Epithelial cell of esophagus (primary cell): ENCODE data around the gene SSRP1.

Experiments
- DNase-seq: peaks from one replicate; pipeline ENCODE4 v3.0.0; 2010; ENCODE audit warnings: low read depth
- H3K4me3 ChIP-seq: 2 replicates; pipeline ENCODE4 v1.5.1; 2011; ENCODE audit warnings: mild to moderate bottlenecking, low read length, control low read depth
- CTCF ChIP-seq: IDR thresholded peaks from 2 replicates; pipeline ENCODE4 v1.5.1; 2011; ENCODE audit warnings: low read depth, mild to moderate bottlenecking, low read length, control low read depth, inconsistent platforms; ENCODE audit not compliant: insufficient read depth; ENCODE audit errors: missing control alignments

SSRP1 gene

DNA sequence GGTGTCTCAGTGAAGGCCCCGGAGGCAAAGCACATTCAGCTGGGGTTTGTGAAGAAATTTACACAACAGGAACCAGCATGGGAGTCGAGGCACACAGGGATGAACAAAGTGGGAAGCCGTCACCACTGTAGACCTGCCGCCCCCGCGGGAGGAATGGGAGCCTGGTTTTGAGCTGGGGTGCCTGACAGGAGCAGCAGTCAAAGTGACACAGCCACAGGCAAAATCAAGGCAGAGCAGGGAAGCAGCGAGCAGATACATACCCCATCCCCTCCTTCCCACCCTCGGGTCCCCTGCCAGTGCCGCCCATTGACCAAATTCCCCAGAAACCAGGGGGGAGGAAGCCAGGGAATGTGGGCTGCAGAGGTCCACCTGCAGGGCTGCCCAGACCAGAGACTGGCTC is 23.3 kb upstream of the SSRP1 start:
- no peak for TF ChIP-seq CTCF
- DNase-seq, result no peak

DNA sequence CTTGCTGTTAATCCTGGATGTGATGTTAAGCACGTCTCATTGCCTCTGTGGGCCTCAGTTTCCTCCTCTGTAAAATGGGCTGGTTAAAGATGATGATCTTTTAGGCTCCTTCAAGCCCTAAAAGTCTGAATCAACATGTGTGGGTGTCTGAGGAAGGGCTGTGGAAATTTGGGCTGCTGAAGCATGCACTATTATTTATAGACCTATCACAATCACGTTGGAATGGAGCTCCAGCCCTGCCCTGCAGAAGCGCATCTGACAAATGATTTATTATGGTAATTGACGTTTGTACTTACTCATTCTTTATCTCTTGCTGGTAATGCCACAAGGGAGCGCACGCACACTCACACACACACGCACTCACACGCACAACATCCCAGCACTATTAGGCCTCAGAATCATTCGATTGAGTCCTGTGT is 22.9 kb upstream of the SSRP1 start:
- no peak overlapping the region for H3K4me3 ChIP-seq
- TF ChIP-seq CTCF, result no peak
- DNase-seq, result peak; percentile 14

More for the DNA sequence above, 23.3 kb upstream of the SSRP1 start:
- H3K4me3 ChIP-seq, result no peak overlapping the region

GRCh38 chr11:57357856-57358255 is 22.2 kb upstream of the SSRP1 start:
- no peak for DNase-seq
- TF ChIP-seq CTCF, result no peak
- no peak overlapping the region for H3K4me3 ChIP-seq

DNA sequence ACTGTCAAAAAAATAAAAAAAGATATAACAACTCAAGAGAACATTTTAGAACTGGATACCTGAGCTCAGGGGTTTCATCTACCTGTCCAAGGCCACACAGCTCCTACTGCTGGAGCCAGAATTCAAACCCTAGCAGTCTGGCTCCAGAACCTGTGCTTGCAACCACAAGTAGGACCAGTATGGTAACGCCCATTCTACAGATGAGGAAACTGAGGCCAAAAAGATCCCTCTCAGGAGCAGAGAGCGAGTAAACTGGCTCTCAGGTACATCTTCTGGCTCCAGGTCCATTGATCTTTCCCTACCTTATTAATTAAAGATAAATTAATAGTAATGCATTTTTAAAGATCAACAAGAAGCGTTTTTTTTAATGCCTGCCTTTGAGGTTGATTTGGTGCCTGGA is 21.6 kb upstream of the SSRP1 start:
- no peak overlapping the region for H3K4me3 ChIP-seq
- DNase-seq, result no peak

DNA sequence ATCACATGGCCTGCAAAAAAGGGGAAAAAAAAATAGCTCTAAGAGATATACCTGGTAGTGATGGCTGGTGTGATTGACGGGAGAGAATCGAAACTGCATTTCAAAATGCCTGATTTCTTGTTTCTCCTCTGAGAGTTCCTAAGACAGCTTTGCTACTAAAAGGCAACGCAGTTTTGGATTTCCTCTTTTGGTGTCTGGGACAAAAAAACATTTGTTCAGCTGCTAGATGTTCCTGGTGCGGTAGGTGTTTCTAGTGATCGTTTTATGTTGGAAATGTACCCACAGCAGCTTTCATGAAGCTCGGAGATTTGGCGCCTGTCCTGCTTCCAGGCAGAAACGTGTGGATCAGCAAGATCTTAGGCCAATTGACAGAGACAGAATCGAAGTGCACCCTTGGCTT is 20.6 kb upstream of the SSRP1 start:
- no peak for TF ChIP-seq CTCF
- no peak for DNase-seq
- H3K4me3 ChIP-seq, result no peak overlapping the region

More for the DNA sequence above, 21.6 kb upstream of the SSRP1 start:
- no peak for TF ChIP-seq CTCF

- DNase-seq, result no peak
- TF ChIP-seq CTCF, result no peak
- H3K4me3 ChIP-seq, result no peak overlapping the region
Measured at GRCh38 chr11:57354699-57355098, 19.0 kb upstream of the SSRP1 start.

- TF ChIP-seq CTCF, result no peak
- H3K4me3 ChIP-seq, result no peak overlapping the region
- no peak for DNase-seq
Measured at GRCh38 chr11:57353852-57354251, 18.2 kb upstream of the SSRP1 start.
